NCI-H524 (cell line): ENCODE results near the gene SLC38A10.
A peak's percentile ranks its signal among the peaks of the same experiment; 100 is the strongest.
"Not testable (repeated sequence)": the region's sequence is repeated elsewhere in the genome, so short reads cannot be mapped to it uniquely, and the experiment has no call there.

Experiments
- DNase-seq, 2 experiments: peaks; one replicate each; lab custom pipeline; 2025; lab: John Stamatoyannopoulos, UW

SLC38A10 gene

DNA sequence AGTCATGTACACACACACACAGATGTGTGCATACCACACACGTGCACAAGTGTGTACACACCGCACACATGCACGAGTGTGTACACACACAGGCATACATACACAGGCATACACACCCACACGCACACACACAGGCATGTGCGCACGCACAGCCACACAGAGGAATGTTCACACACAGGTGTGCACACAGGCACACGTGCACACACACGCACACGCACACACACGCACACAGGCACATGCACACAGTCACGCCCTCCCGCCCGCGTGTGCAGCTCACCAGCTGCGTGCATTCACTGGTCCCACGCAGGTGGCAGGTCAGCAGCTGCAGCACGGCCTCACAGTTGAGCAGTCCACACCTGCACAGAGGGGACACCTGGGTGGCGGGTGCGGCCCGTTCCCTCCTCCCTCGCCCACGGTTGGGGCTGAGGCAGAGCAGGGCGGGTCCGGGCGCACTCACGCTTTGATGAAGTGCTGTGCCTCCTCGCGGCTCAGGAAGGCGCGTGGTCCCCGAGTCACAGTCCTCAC, 63.9 kb downstream of the SLC38A10 start:
- DNase-seq: no peak

DNA sequence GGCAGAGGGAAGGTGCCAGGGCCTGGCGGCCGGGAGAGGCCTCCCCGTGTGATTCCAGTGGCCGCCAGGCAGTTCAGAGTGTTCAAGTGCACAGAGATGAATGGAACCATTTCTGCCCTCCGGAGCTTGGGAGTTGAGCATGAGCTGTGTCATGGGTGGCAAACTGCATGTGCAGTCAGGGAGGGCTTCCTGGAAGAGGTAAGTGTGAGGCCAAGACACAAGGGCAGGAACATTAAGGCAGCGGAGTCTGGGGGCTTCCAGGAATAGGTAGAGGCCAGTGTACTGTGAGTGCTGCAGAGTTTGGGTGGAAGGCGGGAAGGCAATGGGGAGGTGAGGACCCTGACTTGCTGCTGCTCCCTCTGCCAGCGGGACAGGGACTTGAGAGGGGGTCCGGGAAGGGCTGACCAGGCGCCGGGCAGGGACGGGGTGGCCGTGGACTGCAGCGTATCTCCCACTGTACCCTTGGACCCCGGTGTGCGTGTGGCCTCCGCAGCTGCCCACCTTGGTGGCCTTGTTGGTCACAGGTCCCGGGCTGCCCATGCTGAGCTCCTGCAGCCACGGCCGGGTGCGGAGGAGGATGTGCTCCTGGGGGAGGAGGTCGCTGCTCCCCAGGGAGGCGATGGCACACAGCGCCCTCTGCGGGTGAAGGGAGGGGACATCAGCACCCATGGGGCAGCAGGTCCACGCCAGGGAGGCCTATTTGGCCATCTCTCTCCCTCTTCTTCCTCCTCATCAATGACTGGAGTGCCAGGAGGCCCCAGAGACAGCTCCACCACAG, 64.9 kb downstream of the SLC38A10 start:
- no peak for DNase-seq

GRCh38 chr17:81229666-81229920, 65.5 kb downstream of the SLC38A10 start:
- no peak for DNase-seq

GRCh38 chr17:81228834-81229665, 66.1 kb downstream of the SLC38A10 start:
- no peak for DNase-seq

DNA sequence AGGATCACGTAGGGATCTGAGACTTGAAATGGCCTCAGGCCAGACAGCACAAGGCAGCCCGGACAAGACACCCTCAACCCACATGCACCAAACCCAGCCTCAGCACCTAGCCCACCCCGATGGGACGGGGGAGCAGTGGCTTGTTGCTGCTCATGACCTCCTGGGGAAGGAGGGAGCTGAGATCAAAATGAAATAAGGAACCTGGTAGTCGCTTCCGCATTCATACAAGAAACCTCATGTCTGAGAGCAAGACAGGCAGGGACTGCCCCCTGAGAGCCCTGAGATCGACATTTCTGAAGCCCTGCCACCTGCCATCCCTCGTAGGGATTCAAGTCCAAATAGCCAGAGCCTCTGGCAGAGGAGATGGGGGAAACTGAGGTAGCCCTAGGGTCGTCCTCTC, 66.7 kb downstream of the SLC38A10 start:
- no peak for DNase-seq

DNA sequence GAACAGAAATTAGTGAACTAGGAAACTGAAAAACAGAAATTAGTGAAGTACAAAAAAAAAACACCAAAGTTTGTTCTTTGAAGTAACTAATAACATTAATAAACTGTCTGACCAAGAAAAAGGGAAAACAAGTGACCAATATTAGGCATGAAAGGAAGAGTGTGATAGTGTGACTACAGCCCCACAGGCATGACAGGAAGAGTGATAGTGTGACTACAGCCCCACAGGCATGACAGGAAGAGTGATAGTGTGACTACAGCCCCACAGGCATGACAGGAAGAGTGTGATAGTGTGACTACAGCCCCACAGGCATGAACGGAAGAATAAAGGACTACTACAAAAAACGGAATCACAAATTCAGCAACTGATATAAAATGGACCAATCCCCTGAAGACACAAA, 67.5 kb downstream of the SLC38A10 start:
- not testable (repeated sequence) for DNase-seq

DNA sequence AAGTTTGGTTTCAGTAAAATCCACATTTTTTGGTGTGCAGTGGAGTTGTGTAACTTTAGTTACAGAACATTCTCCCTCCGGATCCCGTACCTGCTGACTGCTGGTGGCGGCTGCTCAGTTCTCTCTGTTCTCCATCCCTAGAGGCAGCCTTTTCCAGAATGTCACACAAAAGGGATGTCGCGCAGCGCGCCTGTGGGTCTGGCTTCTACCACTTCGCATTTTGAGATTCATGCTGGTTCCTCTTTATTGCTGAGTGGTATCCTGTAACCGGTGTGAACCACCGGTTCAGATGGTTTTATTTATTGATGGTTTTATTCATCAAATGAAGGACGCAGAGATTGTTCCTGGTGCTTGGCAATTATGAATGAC, 71.4 kb downstream of the SLC38A10 start:
- no peak for DNase-seq

DNA sequence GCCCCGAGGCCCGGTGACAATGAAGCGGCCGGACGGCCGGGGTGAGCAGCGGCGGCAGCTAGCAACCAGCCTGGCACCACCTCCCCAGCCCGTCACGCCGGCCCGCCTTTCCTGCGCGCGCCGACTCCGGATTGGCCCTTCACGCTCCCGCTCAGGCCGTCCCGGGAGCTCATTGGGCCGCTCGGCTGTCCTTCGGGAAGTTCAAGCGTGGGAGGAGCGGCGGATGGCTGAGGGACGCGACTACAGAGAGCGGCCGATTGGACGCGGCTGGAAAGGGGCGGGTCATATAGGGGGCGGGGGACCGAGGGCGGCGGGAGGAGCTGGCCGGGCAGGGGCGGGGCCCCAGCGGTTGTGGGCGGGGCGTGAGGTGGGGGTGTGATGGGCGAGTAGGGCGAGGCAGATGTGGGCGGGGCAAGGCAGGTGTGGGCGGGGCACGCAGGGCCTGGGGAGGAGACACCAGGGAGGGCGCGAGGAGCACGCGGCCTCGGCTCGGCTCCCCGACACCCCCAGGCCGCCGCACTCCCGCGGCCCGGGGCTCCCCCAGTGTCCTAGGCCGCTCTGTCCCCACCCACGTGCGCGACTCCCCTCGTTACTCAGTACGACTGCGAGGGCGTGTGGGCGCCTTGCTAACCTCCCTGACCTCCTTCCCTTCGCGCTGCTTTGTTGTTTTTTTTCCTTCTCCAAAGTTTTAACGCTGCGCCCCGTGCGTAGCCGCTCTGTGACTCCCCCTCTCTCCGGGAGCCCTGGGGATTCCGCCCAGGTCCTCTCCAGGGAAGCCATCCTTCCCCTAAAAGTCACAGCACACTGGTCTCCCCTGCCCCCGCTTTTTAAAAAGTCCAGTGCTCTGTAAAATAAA, 72.0 kb downstream of the SLC38A10 start, which contains the start of gene CEP131:
Gene CEP131, minus strand, starts transcription at position 60 of the 856 bp plus-strand sequence. CDS start 2,909 bp downstream, outside the sequence.
- DNase-seq: peak; percentile 100

- DNase-seq: no peak
Measured at GRCh38 chr17:81222620-81222905, 72.5 kb downstream of the SLC38A10 start.

GRCh38 chr17:81221842-81222619, 73.1 kb downstream of the SLC38A10 start:
- DNase-seq: no peak

- DNase-seq: no peak
Measured at GRCh38 chr17:81221371-81221841, 73.7 kb downstream of the SLC38A10 start.

- DNase-seq: no peak
Measured at GRCh38 chr17:81219476-81220180, 75.5 kb downstream of the SLC38A10 start.

DNA sequence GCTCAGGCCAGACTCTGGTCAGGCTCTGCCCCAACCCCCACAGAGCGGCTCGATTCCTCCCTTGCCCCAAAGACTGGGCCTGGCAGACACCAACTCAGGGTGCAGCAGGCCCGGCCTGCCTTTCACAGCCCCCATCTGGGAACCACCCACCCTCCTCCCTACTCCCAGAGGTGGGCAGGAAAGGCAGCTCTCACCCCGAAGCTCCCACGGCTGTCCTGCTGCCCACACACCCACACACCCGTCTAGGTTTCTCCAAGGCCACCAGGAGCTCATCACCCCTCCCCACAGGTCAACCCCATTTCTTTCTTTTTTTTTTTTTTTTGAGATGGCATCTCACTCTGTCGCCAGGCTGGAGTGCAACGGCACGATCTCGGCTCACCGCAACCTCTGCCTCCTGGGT, 76.1 kb downstream of the SLC38A10 start:
- no peak for DNase-seq

DNA sequence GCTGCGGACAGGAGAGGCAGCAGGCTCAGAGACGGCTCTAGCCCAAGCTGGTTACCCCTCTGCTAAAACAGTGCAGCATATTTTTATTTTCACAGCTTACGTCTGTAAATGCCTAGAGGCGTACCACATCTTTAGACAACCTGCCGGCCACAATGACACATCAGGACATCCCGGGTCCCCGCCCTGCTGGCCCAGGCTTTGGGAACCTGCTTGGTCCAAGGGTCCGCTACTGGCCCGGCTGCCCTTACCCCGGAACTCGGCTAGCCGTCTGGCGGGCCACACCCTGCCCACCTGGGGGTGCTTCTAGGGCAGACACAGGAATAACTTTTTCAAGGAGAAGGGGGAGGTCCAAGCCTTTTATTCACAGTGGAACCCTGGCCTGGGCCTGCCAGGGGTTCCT, 76.6 kb downstream of the SLC38A10 start:
- no peak for DNase-seq

DNA sequence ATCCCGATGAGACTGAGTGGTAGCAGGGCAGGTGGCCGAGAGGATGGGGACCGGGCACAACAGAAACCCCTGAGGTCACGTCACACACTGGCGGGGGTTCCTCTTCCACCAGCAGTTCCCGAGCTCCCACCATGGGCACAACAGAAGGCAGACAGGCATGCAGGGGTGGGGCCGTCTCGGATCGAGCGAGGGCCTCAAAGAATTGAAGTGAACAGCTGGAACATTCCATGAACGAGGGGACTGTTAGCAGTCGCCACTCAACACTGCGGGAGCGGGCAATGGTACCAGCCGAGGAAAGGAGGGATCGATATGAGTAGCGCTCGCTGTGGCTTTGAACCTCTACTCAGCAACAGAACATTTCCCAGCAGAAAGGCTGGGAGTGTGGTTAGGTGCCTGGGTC, 77.6 kb downstream of the SLC38A10 start:
- DNase-seq: no peak

GRCh38 chr17:81213978-81214377, 81.1 kb downstream of the SLC38A10 start:
- no peak for DNase-seq

DNA sequence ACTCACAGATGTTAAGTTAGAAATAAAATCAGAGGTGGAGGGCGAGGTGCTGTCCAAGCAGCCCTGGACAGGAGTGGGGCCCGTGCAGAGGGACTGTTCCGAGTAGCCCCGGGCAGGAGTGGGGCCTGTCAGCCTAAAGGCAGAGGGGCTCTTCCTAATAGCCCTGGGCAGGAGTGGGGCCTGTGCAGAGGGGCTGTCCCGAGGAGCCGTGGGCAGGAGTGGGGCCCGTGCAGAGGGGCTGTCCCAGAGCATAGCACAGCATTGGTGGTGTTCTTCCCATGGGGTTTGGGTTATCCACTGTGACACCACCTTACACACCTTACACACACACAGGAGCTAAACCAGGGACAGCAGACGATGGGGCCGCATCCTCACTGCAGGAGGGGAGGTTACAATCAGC, 82.7 kb downstream of the SLC38A10 start:
- DNase-seq: no peak

DNA sequence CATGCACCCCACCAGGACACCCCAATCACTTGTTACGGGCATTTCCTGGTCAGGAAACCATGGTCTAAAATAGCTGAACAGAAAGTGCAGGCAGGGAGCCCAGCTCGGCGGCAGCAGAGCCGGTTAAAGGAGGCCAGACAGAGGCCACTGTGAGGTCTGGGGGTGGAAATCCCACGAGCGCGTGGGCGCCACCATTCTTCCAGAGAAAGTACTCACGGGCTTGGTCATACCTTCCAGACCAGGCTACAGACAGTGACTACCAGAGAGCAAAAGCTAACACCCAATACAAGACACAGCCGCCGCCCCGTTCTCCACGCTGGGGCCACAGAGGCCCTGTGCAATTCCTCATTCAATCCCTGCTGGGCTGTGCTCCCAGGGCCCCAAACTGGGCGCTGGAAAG, 84.2 kb downstream of the SLC38A10 start:
- no peak for DNase-seq

DNA sequence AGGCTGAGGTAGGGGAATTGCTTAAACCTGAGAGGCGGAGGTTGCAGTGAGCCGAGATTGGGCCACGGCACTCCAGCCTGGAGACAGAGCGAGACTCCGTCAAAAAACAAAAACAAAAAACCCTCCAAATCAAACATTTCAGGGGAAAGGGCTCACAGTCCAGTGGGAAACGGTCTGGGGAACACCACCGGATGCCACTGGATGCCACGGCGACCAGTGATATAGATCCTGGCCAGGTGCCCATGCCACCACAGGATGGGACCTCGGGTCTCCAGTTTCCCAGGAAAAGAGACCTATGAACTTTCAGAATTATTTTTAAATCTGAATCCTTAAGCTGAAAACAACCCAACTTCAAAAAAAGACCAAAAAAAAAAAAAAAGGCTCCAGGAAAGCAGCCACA, 84.6 kb downstream of the SLC38A10 start:
- no peak for DNase-seq

DNA sequence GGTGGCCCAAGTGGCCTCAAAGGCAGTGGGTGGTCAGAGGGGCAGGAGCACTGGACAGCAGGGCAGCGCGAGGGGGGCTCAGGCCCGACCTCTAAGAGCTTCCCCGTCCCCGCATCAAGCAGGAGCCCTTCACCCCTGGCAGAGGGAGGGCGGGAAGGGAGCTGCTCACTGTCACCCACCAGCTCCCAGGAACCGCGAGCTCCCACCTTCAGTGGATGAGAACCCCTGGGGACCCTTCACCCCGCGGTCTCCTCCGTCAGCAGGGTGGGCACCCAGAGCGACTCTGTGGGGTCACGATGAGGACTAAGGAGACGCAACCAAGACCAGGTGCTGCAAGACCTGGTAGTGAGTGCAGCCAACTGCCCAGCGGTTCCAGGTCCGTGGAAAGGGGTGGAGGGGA, 86.0 kb downstream of the SLC38A10 start:
- DNase-seq: no peak

DNA sequence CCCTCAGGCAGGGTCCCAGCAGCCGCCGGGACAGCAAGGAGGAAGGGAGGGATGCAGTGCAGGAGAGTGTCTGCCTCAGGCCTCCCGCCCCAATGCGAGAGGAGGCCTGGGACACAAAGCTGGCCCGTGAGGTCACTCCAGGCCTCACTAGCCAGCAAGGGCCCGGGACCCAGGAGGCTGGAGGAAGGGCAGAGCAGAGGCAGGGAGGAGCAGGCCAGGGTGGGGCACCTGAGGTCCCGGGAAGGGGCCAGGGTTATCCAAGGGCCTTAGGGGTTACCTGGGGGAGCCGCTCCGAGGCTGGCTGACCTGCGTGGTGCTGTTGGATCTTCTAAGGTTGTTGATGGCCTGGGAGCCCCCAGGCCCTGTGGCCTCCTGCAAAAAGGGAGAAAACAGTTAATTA, 86.5 kb downstream of the SLC38A10 start:
- no peak for DNase-seq
